CD14-positive monocyte (primary cell): Measurements from ENCODE around the gene CDH16. TPM values are rescaled to one million over a fixed set of nuclear protein-coding genes. Genes with fewer than 3 reads are reported as not detected.

ENCODE experiments used
- DNase-seq, 3 donors: peaks; one replicate each; pipeline ENCODE4 v3.0.0-alpha.2; 2011 to 2022
- H2AFZ ChIP-seq: 2 replicates; pipeline ENCODE4 v1.6.0; 2012; ENCODE audit warnings: mild to moderate bottlenecking, low read depth, low read length, inconsistent platforms; ENCODE audit not compliant: insufficient read depth, poor library complexity, severe bottlenecking
- H3K27ac ChIP-seq, 2 donors: 1 replicate in 1 of 2; 2 replicates in 1 of 2; pipeline ENCODE4 v1.5.1; 2012 to 2013; ENCODE audit warnings: low read length in 2 of 2, control low read depth in 1 of 2, inconsistent platforms in 1 of 2, low read depth in 1 of 2, mild to moderate bottlenecking in 1 of 2
- H3K27me3 ChIP-seq, 2 donors: one replicate each; pipeline versions ENCODE4 v1.6.0 to v1.6.1; 2011 to 2013; ENCODE audit warnings: low read length in 2 of 2; ENCODE audit not compliant: control insufficient read depth in 2 of 2, insufficient read depth in 2 of 2
- H3K36me3 ChIP-seq, 2 donors: replicated peaks in 1 of 2; 1 replicate in 1 of 2; 2 replicates in 1 of 2; pipeline versions ENCODE4 v1.5.1 to v1.6.1; 2012 to 2013; ENCODE audit warnings: low read length in 2 of 2, control low read depth in 1 of 2, inconsistent platforms in 1 of 2, mild to moderate bottlenecking in 1 of 2; ENCODE audit not compliant: insufficient read depth in 2 of 2, control insufficient read depth in 1 of 2
- H3K4me1 ChIP-seq, 2 donors: 1 replicate in 1 of 2; 2 replicates in 1 of 2; pipeline versions ENCODE4 v1.5.1 to v1.6.1; 2012 to 2013; ENCODE audit warnings: low read length in 2 of 2, control low read depth in 1 of 2, inconsistent platforms in 1 of 2, mild to moderate bottlenecking in 1 of 2, moderate library complexity in 1 of 2; ENCODE audit not compliant: insufficient read depth in 2 of 2, control insufficient read depth in 1 of 2
- H3K4me2 ChIP-seq: replicated peaks from 2 replicates; pipeline ENCODE3; 2012; ENCODE audit warnings: low read length, moderate library complexity, mild to moderate bottlenecking; ENCODE audit not compliant: poor library complexity, severe bottlenecking; ENCODE audit errors: extremely low read depth
- H3K4me3 ChIP-seq, 3 experiments: fragments of 200-600 bp in 1 of 3; sonication (generic) in 1 of 3; replicated peaks in 1 of 3; 1 replicate in 2 of 3; 2 replicates in 1 of 3; pipeline ENCODE4 v1.5.1; 2011 to 2013; ENCODE audit warnings: low read length in 3 of 3, mild to moderate bottlenecking in 3 of 3, control low read depth in 2 of 3, low read depth in 2 of 3, inconsistent platforms in 1 of 3, moderate library complexity in 1 of 3
- H3K79me2 ChIP-seq: 2 replicates; pipeline ENCODE4 v1.6.0; 2012; ENCODE audit warnings: mild to moderate bottlenecking, control low read depth, inconsistent platforms, low read length, moderate library complexity; ENCODE audit not compliant: insufficient read depth
- H3K9ac ChIP-seq: 2 replicates; pipeline ENCODE4 v1.6.0; 2017; ENCODE audit warnings: low read length, mild to moderate bottlenecking; ENCODE audit not compliant: insufficient read depth, poor library complexity, severe bottlenecking
- H3K9me3 ChIP-seq, 2 donors: replicated peaks in 1 of 2; 1 replicate in 1 of 2; 2 replicates in 1 of 2; pipeline versions ENCODE4 v1.5.1 to v1.6.1; 2012 to 2013; ENCODE audit warnings: low read length in 2 of 2, control low read depth in 1 of 2; ENCODE audit not compliant: control insufficient read depth in 1 of 2, insufficient read depth in 1 of 2
- H4K20me1 ChIP-seq: 2 replicates; pipeline ENCODE4 v1.6.0; 2012; ENCODE audit warnings: mild to moderate bottlenecking, low read length, control low read depth, moderate library complexity; ENCODE audit not compliant: insufficient read depth
- H3K27ac Mint-ChIP-seq, 7 donors: one replicate each; pipeline ENCODE4 v1.8.0; 2020; ENCODE audit warnings: mild to moderate bottlenecking in 7 of 7, mixed read lengths in 7 of 7, moderate library complexity in 6 of 7, inconsistent platforms in 2 of 7
- H3K27me3 Mint-ChIP-seq, 3 donors: one replicate each; pipeline ENCODE4 v1.8.0; 2021 to 2022; ENCODE audit warnings: low read depth in 3 of 3, mild to moderate bottlenecking in 3 of 3, mixed read lengths in 3 of 3, moderate library complexity in 3 of 3, inconsistent platforms in 1 of 3
- H3K36me3 Mint-ChIP-seq, 2 donors: one replicate each; pipeline ENCODE4 v1.8.0; 2020; ENCODE audit warnings: mixed read lengths in 2 of 2, inconsistent platforms in 1 of 2, mild to moderate bottlenecking in 1 of 2
- H3K4me1 Mint-ChIP-seq: one replicate; pipeline ENCODE4 v1.8.0; 2020; ENCODE audit warnings: mild to moderate bottlenecking, mixed read lengths
- H3K4me3 Mint-ChIP-seq, 2 donors: one replicate each; pipeline ENCODE4 v1.8.0; 2020; ENCODE audit warnings: mild to moderate bottlenecking in 2 of 2, mixed read lengths in 2 of 2, moderate library complexity in 1 of 2
- H3K9me3 Mint-ChIP-seq, 7 donors: one replicate each; pipeline ENCODE4 v1.8.0; 2020 to 2022; ENCODE audit warnings: mixed read lengths in 7 of 7, mild to moderate bottlenecking in 6 of 7, moderate library complexity in 6 of 7, inconsistent platforms in 2 of 7
- WGBS: methylation state at CpG from one replicate; pipeline ENCODE4 v1.1.5; 2013; ENCODE audit warnings: missing lambda C conversion rate; ENCODE audit not compliant: insufficient coverage; 5-methylcytosine and 5-hydroxymethylcytosine counted together
- intact Hi-C, 2 donors: fragments of 100-400 bp; cut with micrococcal nuclease; formaldehyde crosslinking; loops; one replicate each; pipeline versions ENCODE4 v1.15.0 to v1.15.1; 2023
- polyA plus RNA-seq, 3 donors: library from polyadenylated mRNA; depleted of rRNA in 1 of 3; unstranded in 2 of 3; stranded (reverse) in 1 of 3; fragments of 300-500 nt in 2 of 3; fragments of >200 nt in 1 of 3; fragmentation: Illumina TruSeq in 2 of 3; gene quantifications; 1 replicate in 2 of 3; 2 replicates in 1 of 3; pipeline ENCODE4 v1.2.3, GENCODE V29; 2012 to 2021
- TF ChIP-seq, protein P1 (sequence below): fragments of 200-600 bp; IDR thresholded peaks from one replicate; pipeline ENCODE4 v1.8.0; 2022; ENCODE audit warnings: antibody characterized with exemption, mild to moderate bottlenecking

CDH16 gene
- polyA plus RNA-seq, 3 donors: not detected

DNA sequence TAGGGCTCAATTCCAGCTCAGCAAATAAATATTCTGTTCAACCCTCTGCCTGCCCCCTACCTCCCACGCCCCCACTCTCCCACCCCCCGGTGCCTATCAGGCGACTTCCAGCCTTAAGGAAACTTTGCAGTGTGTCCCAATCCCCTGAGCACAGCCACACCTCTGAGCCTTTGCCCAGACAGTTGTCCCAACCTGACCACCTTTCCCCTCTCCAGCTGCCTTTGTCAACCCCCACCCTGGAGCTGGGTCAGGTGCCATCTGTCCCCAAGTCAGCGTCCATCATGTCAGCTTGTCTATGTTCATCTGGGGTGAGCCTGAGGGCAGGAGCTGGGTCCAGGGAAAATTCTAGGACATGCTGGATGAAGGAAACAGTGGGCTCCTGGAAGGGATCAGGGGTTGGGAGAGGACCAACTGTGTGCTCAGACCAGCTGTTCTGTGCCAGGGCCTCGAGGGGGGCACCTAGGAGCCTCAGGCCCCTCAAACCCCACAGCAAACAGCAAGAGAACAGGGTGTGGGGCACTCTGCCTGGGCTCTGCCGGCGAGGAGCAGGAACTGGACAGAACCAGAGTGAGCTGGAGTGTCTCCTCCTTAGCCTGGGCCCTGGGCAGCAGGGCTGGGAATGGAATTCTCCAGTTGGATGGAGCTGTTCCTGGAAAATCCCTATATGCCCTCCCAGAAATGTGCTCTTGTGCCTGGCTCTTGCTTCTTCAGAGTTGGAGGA, 17.8 kb downstream of the CDH16 start:
- no peak overlapping the region for H3K27ac ChIP-seq
- H3K27ac Mint-ChIP-seq: no peak overlapping the region
- H3K9ac ChIP-seq: no peak overlapping the region
- H3K36me3 Mint-ChIP-seq: no peaks in the 10 kb centered on the region
- TF ChIP-seq, protein P1, sequence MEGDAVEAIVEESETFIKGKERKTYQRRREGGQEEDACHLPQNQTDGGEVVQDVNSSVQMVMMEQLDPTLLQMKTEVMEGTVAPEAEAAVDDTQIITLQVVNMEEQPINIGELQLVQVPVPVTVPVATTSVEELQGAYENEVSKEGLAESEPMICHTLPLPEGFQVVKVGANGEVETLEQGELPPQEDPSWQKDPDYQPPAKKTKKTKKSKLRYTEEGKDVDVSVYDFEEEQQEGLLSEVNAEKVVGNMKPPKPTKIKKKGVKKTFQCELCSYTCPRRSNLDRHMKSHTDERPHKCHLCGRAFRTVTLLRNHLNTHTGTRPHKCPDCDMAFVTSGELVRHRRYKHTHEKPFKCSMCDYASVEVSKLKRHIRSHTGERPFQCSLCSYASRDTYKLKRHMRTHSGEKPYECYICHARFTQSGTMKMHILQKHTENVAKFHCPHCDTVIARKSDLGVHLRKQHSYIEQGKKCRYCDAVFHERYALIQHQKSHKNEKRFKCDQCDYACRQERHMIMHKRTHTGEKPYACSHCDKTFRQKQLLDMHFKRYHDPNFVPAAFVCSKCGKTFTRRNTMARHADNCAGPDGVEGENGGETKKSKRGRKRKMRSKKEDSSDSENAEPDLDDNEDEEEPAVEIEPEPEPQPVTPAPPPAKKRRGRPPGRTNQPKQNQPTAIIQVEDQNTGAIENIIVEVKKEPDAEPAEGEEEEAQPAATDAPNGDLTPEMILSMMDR: no peak
- H3K9me3 Mint-ChIP-seq: no peaks in the 10 kb centered on the region
- peaks cover 4% of the 10 kb centered on the region for H3K4me1 Mint-ChIP-seq
- no peak overlapping the region for H3K4me3 ChIP-seq
- intact Hi-C loops: no loop called here
- no peaks in the 10 kb centered on the region for H3K9me3 ChIP-seq
- no peak overlapping the region for H3K4me3 Mint-ChIP-seq
- H3K27me3 Mint-ChIP-seq: peaks cover 6 to 9% (median 7%) of the 10 kb centered on the region in 3 donors
- no peaks in the 10 kb centered on the region for H3K4me1 ChIP-seq
- DNase-seq: no peak
- no peaks in the 10 kb centered on the region for H4K20me1 ChIP-seq
- 100% methylated on average over 1 of the region's 7 CpGs for WGBS
- H3K4me2 ChIP-seq: no peak overlapping the region
- H3K36me3 ChIP-seq: no peaks in the 10 kb centered on the region
- H2AFZ ChIP-seq: no peak overlapping the region
- H3K79me2 ChIP-seq: no peaks in the 10 kb centered on the region
- no peaks in the 10 kb centered on the region for H3K27me3 ChIP-seq

DNA sequence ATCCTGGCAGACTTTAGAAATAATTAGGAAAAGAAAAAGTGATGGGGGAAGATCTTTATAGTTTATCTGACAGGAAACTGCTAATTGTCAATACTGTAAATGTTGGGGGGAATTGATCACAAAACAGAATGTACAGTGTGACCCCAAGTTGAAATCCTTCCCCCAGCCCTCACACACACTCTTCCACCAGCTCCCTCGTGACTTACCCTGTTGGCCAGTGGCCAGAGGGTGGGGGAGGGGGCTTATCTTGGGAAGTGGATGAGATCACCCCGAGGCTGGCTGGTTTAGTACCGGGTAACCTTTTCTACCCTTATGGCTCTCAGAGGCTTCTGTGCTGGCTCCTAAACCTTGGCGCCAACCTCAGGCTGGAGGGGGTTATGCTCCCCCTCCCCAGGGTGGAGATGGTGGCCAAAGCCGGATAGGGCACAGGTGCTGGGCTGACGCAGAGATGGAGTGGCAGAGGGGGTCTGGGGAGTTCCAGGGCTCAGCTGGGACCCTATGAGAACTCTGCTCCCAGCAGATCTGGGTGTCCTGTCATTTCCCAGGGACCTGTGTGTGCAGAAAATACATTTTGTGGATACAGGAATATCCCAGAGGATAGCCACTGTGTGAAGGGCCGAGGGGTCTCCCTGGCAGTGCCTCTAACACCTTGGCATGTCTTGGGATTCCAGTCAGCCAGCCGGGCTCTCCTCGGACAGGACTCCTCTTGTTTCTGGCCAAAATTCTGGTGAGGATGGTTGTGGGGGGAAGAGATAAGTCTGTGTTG, 18.6 kb downstream of the CDH16 start:
- H3K36me3 ChIP-seq: no peaks in the 10 kb centered on the region
- H3K4me3 ChIP-seq: no peak overlapping the region
- no peak overlapping the region for H3K4me2 ChIP-seq
- H3K27me3 Mint-ChIP-seq: peaks cover 4 to 10% (median 7%) of the 10 kb centered on the region in 3 donors
- H3K9ac ChIP-seq: no peak overlapping the region
- TF ChIP-seq, protein P1: no peak
- no peaks in the 10 kb centered on the region for H3K9me3 ChIP-seq
- peak overlapping the region; percentile 36 for H2AFZ ChIP-seq
- H3K27me3 ChIP-seq: no peaks in the 10 kb centered on the region
- no peak overlapping the region for H3K27ac ChIP-seq
- no peaks in the 10 kb centered on the region for H3K9me3 Mint-ChIP-seq
- WGBS: 90% methylated on average over 6 of the region's 9 CpGs
- no peak overlapping the region for H3K4me3 Mint-ChIP-seq
- intact Hi-C loops: loop anchor here in 1 of 2 donors (5.0 kb wide), 1 partner anchor 32 kb away; the partner anchor contains the start of gene CIAO2B
- no peaks in the 10 kb centered on the region for H3K4me1 ChIP-seq
- H3K79me2 ChIP-seq: no peaks in the 10 kb centered on the region
- no peaks in the 10 kb centered on the region for H3K36me3 Mint-ChIP-seq
- H3K4me1 Mint-ChIP-seq: peaks cover 4% of the 10 kb centered on the region
- no peaks in the 10 kb centered on the region for H4K20me1 ChIP-seq
- DNase-seq: no peak
- H3K27ac Mint-ChIP-seq: no peak overlapping the region
